Thoracic aorta (tissue), 2 donors: Measurements from ENCODE around the gene FBXW11. TPM values are rescaled to one million over a fixed set of nuclear protein-coding genes. Genes with fewer than 3 reads are reported as not detected.

Source experiments
- ATAC-seq: fragments of 150-250 bp; one replicate; pipeline ENCODE4 v1.8.0; 2017; ENCODE audit warnings: low read depth; ENCODE audit not compliant: insufficient number of reproducible peaks, low FRiP score
- DNase-seq: peaks from one replicate; pipeline ENCODE4 v3.0.0-alpha.2; 2020; ENCODE audit warnings: low spot score
- H3K27ac ChIP-seq, 2 donors: fragments of 200-600 bp; sonication (generic); 1 replicate in 1 of 2; 2 replicates in 1 of 2; pipeline ENCODE4 v1.5.1; 2016; ENCODE audit warnings: mild to moderate bottlenecking in 2 of 2, moderate library complexity in 2 of 2
- H3K27me3 ChIP-seq: fragments of 200-600 bp; sonication (generic); replicated peaks from 2 replicates; pipeline ENCODE4 v1.6.0; 2016; ENCODE audit warnings: mild to moderate bottlenecking; ENCODE audit not compliant: insufficient read depth
- H3K36me3 ChIP-seq: fragments of 200-600 bp; sonication (generic); one replicate; pipeline ENCODE4 v1.5.1; 2016
- H3K4me1 ChIP-seq, 2 donors: fragments of 200-600 bp; sonication (generic); 1 replicate in 1 of 2; 2 replicates in 1 of 2; pipeline versions ENCODE4 v1.5.1 to v1.6.0; 2016; ENCODE audit warnings: low read depth in 2 of 2, mild to moderate bottlenecking in 1 of 2; ENCODE audit not compliant: control insufficient read depth in 1 of 2
- H3K4me3 ChIP-seq: fragments of 200-600 bp; sonication (generic); 2 replicates; pipeline ENCODE4 v1.5.1; 2016; ENCODE audit warnings: mild to moderate bottlenecking
- H3K9me3 ChIP-seq: fragments of 200-600 bp; sonication (generic); 2 replicates; pipeline ENCODE4 v1.5.1; 2016
- CTCF ChIP-seq: fragments of 200-600 bp; sonication (generic); IDR thresholded peaks from one replicate; pipeline ENCODE4 v1.5.1; 2019; ENCODE audit warnings: antibody characterized with exemption
- total RNA-seq, 2 donors: library from RNA; depleted of rRNA; stranded (reverse); fragments of >200 nt; gene quantifications; one replicate each; pipeline versions ENCODE4 v1.1.0 to v1.2.3, GENCODE V29; 2016

Gene FBXW11
- total RNA-seq, 2 donors from 2014 or later: 77.8 to 91.2 TPM

GRCh38 chr5:171857489-171857876, 149.0 kb downstream of the FBXW11 start:
- H3K27me3 ChIP-seq: no peaks in the 10 kb centered on the region
- no peak overlapping the region for H3K4me3 ChIP-seq
- no peak overlapping the region for H3K27ac ChIP-seq
- TF ChIP-seq CTCF: no peak
- DNase-seq (no peak), ATAC-seq (no peak)
- H3K9me3 ChIP-seq: no peaks in the 10 kb centered on the region
- H3K36me3 ChIP-seq: no peaks in the 10 kb centered on the region
- H3K4me1 ChIP-seq: no peaks in the 10 kb centered on the region

GRCh38 chr5:171855798-171856763, 150.4 kb downstream of the FBXW11 start:
- DNase-seq (no peak), ATAC-seq (no peak)
- H3K27ac ChIP-seq: no peak overlapping the region
- H3K27me3 ChIP-seq: no peaks in the 10 kb centered on the region
- no peaks in the 10 kb centered on the region for H3K4me1 ChIP-seq
- H3K4me3 ChIP-seq: no peak overlapping the region
- TF ChIP-seq CTCF: no peak
- H3K9me3 ChIP-seq: no peaks in the 10 kb centered on the region
- H3K36me3 ChIP-seq: no peaks in the 10 kb centered on the region

- TF ChIP-seq CTCF: no peak
Observed at GRCh38 chr5:171855265-171855664, 151.2 kb downstream of the FBXW11 start.

GRCh38 chr5:171852255-171852681, 154.2 kb downstream of the FBXW11 start:
- no peak for TF ChIP-seq CTCF
- no peaks in the 10 kb centered on the region for H3K27me3 ChIP-seq
- peaks cover 3 to 9% of the 10 kb centered on the region in 2 donors for H3K4me1 ChIP-seq
- DNase-seq (no peak), ATAC-seq (no peak)
- H3K9me3 ChIP-seq: no peaks in the 10 kb centered on the region
- no peak overlapping the region for H3K4me3 ChIP-seq
- H3K27ac ChIP-seq: no peak overlapping the region
- H3K36me3 ChIP-seq: no peaks in the 10 kb centered on the region

More at GRCh38 chr5:171855265-171855664, 151.2 kb downstream of the FBXW11 start:
- H3K36me3 ChIP-seq: no peaks in the 10 kb centered on the region
- no peaks in the 10 kb centered on the region for H3K27me3 ChIP-seq
- H3K4me1 ChIP-seq: no peaks in the 10 kb centered on the region
- DNase-seq (no peak), ATAC-seq (no peak)
- H3K9me3 ChIP-seq: no peaks in the 10 kb centered on the region
- no peak overlapping the region for H3K27ac ChIP-seq
- no peak overlapping the region for H3K4me3 ChIP-seq

- TF ChIP-seq CTCF: no peak
- ATAC-seq (no peak), DNase-seq (no peak)
- Histone ChIP-seq H3K4me1 (peaks cover 3 to 9% of the 10 kb centered on the region in 2 donors), H3K27me3 (no peaks in the 10 kb centered on the region), H3K9me3 (no peaks in the 10 kb centered on the region), H3K36me3 (no peaks in the 10 kb centered on the region), H3K27ac (no peak overlapping the region), H3K4me3 (no peak overlapping the region)
Observed at GRCh38 chr5:171851251-171851650, 155.2 kb downstream of the FBXW11 start.
